ENCODE data around the gene CLASP1.

- TF ChIP-seq CTCF (conservative IDR thresholded peaks at IDR 0.05; ENCODE audit: low read length): no peak
- no peak for TF ChIP-seq EZH2phosphoT487 (IDR thresholded peaks at IDR 0.05; ENCODE audit: borderline replicate concordance, low read depth, low read length)
Observed at GRCh38 chr2:121455446-121455845, 193.8 kb downstream of the CLASP1 start.
